Measurements from ENCODE around the gene ATG16L2. TPM values are rescaled to one million over a fixed set of nuclear protein-coding genes. Genes with fewer than 3 reads are reported as not detected.

ATG16L2 gene, protein sequence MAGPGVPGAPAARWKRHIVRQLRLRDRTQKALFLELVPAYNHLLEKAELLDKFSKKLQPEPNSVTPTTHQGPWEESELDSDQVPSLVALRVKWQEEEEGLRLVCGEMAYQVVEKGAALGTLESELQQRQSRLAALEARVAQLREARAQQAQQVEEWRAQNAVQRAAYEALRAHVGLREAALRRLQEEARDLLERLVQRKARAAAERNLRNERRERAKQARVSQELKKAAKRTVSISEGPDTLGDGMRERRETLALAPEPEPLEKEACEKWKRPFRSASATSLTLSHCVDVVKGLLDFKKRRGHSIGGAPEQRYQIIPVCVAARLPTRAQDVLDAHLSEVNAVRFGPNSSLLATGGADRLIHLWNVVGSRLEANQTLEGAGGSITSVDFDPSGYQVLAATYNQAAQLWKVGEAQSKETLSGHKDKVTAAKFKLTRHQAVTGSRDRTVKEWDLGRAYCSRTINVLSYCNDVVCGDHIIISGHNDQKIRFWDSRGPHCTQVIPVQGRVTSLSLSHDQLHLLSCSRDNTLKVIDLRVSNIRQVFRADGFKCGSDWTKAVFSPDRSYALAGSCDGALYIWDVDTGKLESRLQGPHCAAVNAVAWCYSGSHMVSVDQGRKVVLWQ
- 34.4 TPM for total RNA-seq

DNA sequence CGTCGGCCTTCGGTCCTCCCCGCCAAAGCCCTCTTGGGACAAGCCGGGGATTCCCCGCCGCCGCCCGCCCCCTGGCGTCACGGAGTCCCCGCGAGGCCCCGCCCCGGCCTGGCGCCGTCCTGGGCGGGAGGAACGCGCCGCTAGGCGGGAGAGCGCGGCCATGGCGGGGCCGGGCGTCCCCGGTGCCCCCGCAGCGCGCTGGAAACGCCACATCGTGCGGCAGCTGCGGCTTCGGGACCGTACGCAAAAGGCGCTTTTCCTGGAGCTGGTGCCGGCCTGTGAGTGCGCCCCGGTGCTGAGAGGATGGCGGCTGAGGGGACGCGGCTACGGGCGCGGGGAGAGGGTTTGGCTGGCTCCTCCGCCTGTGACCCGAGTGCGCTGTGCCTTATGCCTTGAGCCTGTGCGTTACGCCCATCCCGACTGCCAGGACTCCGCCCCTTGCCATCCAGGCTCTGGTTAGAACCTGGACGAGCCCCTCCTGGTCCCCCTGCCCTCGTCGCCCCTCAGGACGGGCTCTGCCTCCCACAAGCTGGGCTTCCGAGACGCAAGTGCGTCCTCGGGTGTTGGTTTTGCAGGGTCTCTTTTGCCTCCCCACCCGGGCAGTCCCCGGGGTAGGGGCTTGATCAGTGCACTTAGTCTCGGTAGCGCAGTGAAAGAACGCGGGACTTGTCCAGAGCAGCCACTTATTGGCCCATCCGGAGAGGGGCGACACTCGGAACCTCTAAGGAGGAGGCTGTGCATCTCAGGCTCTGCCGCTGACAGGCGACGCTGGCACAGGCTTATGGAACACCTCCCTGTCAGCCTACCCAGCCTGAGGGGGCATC lies at the start of gene ATG16L2:
TSS of gene ATG16L2 (plus strand) at position 126 of the 824 bp plus-strand sequence. CDS start at position 161, 35 bp downstream.
- Histone ChIP-seq H3K4me3 (ENCODE audit: low read length) (peak within 1 kb of the TSS; percentile 98), H3K4me1 (ENCODE audit: insufficient read depth, low read length) (peaks cover 66% of the 10 kb centered on the region), H3K9me3 (ENCODE audit: low read depth, low read length) (no peaks in the 10 kb centered on the region), H3K27me3 (ENCODE audit: insufficient read depth, low read length) (no peaks in the 10 kb centered on the region)

DNA sequence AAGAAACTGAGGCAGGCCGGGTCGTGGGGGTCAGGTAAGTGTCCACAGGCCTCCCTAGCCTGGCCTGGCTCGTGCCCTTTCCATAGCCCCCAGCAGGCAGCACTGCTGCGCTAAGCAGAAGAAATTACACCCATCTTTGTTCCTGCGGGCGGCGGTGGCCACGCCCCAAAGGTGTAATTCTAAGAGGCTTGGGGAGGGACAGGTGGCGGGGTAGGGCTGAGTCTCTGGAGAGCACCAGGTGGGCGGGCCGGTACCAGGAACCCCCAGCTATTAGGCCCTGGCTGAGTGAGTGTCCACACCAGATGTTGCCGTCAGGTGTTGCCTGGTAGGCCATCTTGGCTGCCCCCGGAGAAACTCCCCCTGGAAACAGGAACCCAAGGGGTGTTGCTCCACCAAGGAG lies 49.7 kb upstream of the ATG16L2 start:
- Histone ChIP-seq H3K9me3 (ENCODE audit: low read depth, low read length) (no peaks in the 10 kb centered on the region), H3K27me3 (ENCODE audit: insufficient read depth, low read length) (no peaks in the 10 kb centered on the region), H3K4me3 (ENCODE audit: low read length) (no peak overlapping the region), H3K4me1 (ENCODE audit: insufficient read depth, low read length) (peaks cover 12% of the 10 kb centered on the region)

DNA sequence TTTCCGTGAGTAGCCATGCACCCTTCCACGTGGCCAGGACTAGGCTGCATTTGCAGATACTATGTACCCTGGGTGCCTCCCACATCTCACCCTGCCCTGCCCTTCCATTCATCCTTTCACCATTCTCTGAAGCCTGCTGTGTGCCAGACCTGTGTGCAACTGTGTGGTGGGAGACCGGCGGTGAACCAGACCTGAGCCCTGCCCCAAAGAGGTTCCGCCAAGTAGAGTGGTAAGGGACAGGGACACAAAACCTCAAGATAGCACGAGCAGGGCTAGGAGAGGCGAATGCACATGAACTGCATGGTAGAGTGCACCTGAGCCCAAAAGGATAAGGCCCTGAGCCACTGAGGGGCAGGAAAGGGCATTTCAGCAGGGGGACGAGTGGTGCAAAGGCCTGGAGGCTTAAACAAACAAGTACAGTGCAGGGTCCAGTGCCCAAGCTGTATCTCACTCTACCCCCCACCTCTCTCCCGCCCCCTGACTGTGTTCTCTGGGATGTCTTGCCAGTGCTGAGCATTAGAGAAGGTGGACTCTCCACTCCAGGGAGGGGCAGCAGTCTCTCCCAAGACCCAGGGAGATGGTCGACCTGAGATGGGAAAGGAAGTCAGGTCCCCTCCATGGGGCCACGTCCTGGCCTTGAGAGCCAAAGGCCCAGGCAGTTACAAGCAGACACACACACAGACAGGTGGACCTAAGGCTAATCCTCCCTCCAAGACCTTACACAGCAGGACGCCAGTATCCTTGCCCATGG lies 47.9 kb upstream of the ATG16L2 start:
- no peaks in the 10 kb centered on the region for H3K9me3 ChIP-seq (ENCODE audit: low read depth, low read length)
- no peak overlapping the region for H3K4me3 ChIP-seq (ENCODE audit: low read length)
- peaks cover 5% of the 10 kb centered on the region for H3K4me1 ChIP-seq (ENCODE audit: insufficient read depth, low read length)
- no peaks in the 10 kb centered on the region for H3K27me3 ChIP-seq (ENCODE audit: insufficient read depth, low read length)

DNA sequence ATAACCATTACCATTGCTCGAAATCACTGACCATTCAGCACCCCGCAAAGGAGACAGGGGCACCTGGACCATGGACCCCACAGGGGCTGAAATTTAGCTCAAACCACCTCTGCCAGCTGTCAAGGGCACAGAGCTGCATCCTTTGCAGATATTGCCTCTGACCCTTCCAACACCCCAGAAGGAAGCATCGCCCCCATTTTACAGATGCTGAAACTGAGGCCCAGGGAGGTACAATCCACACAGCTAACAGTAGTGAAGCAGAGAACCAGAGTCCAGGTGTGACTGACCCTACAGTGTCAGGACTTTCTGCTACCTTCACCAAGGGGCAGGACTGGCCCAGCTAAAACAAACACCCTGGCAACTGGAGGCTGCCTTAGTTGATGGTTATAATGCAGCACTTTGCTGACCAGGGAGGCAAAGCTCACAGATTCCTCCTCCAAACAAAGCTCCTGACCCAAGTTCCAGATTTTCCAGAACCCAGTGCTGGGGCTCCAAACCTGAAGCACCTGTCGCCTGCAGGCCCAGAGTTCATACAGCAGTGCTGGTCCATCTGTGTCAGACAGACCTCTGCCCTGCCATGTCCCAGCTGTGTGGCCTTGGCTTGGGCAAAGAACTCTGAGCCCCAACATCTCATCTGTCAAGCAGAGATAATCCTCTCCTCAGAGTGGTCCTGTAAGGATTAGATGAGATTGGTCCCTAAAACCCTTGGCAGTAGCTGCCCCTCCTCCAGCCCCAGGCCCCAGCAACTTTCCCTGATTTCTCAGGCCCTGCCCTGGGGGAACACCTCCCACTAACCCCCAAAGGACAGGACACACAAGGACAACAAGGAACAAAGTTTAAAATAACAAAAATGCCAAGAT lies 46.8 kb upstream of the ATG16L2 start:
- no peaks in the 10 kb centered on the region for H3K27me3 ChIP-seq (ENCODE audit: insufficient read depth, low read length)
- H3K4me3 ChIP-seq (ENCODE audit: low read length), result no peak overlapping the region

DNA sequence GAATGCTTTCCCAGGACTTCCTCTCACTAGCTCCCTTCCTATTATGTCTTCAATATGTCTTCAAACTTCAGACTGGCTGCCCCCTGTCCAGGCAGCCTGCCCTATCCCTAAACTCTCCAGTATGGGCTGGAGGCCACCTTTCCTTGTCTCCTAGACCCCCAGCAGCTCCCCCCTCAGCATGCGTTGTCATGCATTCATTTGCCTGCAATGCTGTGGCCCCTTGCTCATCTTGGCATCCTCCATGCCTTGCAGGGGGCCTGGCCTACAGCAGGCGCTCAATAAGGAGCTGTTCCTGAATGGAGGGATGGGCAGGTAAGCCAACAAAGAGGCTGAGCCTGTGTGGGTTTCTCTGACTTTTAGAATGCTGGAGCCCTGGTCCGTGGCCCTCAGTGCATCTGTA lies 45.6 kb upstream of the ATG16L2 start:
- Histone ChIP-seq H3K27me3 (ENCODE audit: insufficient read depth, low read length) (no peaks in the 10 kb centered on the region), H3K4me3 (ENCODE audit: low read length) (no peak overlapping the region), H3K4me1 (ENCODE audit: insufficient read depth, low read length) (no peaks in the 10 kb centered on the region), H3K9me3 (ENCODE audit: low read depth, low read length) (no peaks in the 10 kb centered on the region)

More for the DNA sequence above, 46.8 kb upstream of the ATG16L2 start:
- Histone ChIP-seq H3K4me1 (ENCODE audit: insufficient read depth, low read length) (peaks cover 5% of the 10 kb centered on the region), H3K9me3 (ENCODE audit: low read depth, low read length) (no peaks in the 10 kb centered on the region)

DNA sequence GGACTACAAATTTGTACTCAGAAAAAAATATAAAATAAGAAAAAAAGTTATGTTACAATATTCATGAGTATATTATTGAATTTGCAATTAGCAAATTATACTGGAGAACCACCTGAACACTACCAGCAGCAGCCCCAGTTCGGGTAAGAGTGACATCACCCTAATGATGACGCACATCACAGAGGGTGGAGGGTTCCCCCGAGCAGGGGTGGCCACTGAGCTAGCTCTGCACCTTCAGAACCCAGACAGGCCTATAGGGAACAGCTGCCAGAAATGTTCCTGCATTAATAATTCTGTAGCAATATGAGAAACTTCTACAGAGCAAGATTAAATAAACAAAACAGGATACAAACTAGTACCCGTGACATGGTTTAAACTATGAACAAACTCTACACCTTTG lies 44.5 kb upstream of the ATG16L2 start:
- Histone ChIP-seq H3K9me3 (ENCODE audit: low read depth, low read length) (no peaks in the 10 kb centered on the region), H3K4me3 (ENCODE audit: low read length) (no peak overlapping the region), H3K4me1 (ENCODE audit: insufficient read depth, low read length) (no peaks in the 10 kb centered on the region), H3K27me3 (ENCODE audit: insufficient read depth, low read length) (no peaks in the 10 kb centered on the region)

DNA sequence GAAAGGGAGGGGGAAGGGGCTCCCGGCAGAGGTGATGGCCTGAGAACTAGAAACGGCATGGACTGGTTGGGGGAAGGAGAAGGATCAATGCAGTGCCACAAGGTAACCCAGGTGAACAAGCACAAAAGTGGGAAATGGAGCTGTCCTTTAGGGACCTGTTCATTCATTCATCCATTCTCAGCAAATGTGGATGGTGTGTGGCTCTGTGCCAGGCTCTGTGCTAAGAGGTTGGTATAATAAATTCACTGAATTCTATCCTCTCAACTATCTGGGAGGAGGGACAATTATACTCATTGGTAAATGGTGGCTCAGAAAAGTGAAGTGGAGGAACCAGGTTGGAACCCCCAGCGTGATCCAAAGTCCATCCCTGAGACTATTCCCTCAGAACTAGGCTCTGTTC lies 43.4 kb upstream of the ATG16L2 start:
- H3K9me3 ChIP-seq (ENCODE audit: low read depth, low read length), result no peaks in the 10 kb centered on the region
- no peak overlapping the region for H3K4me3 ChIP-seq (ENCODE audit: low read length)
- no peaks in the 10 kb centered on the region for H3K4me1 ChIP-seq (ENCODE audit: insufficient read depth, low read length)
- no peaks in the 10 kb centered on the region for H3K27me3 ChIP-seq (ENCODE audit: insufficient read depth, low read length)

DNA sequence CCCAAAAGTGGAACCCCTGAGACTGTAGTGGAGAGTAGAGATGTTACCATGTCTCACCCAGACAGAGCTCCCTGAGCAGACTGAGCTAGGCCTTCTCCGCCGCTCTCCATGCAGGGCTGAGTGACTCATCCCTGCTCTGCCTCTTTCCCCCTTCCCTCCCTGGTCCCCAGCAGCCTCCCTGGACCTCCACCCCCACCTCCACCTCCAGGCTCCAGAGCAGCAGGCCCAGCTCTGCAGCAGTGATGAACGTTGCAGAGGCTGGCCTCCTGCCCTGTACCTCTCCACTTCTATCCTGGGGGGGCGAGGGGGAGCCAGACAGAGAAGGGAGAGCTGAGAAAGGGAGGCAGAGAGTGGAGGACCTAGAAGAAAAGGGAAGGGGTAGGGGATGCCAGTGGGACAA lies 42.7 kb upstream of the ATG16L2 start:
- no peak overlapping the region for H3K4me3 ChIP-seq (ENCODE audit: low read length)
- H3K4me1 ChIP-seq (ENCODE audit: insufficient read depth, low read length), result peaks cover 3% of the 10 kb centered on the region
- H3K27me3 ChIP-seq (ENCODE audit: insufficient read depth, low read length), result no peaks in the 10 kb centered on the region
- H3K9me3 ChIP-seq (ENCODE audit: low read depth, low read length), result no peaks in the 10 kb centered on the region

DNA sequence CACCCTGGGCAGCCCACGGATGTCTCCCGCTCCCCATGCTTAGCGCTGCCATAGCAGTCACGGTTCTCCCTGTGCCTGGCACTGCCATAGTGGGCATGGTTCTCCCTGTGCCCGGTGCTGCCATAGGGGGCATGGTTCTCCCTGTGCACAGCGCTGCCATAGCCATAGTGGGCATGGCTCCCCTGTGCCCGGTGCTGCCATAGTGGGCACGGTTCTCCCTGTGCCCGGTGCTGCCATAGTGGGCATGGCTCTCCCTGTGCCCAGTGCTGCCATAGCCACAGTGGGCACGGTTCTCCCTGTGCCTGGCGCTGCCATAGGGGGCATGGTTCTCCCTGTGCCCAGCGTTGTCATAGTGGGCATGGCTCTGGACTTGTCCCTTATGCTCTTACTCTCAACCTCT lies 42.2 kb upstream of the ATG16L2 start:
- Histone ChIP-seq H3K4me3 (ENCODE audit: low read length) (no peak overlapping the region), H3K27me3 (ENCODE audit: insufficient read depth, low read length) (no peaks in the 10 kb centered on the region), H3K4me1 (ENCODE audit: insufficient read depth, low read length) (peaks cover 9% of the 10 kb centered on the region), H3K9me3 (ENCODE audit: low read depth, low read length) (no peaks in the 10 kb centered on the region)

DNA sequence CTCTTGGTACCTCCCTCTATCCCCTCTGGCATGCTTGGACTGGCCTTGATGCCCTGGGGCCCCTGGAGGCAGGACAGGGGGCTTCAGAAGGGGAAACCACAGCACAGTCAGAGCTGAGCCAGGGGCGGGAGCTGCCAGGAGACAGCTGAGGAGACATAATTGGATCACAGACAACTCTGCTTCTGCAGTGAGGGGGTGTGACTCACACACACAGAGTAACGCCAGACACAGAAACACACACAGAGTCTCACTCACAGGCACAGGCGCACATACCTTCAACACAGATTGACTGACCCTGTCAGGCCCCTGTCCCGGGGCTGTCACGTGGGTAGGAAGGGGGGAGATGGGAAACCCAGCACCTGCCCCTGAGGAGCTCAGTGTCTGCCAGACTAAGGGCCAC lies 40.9 kb upstream of the ATG16L2 start:
- H3K9me3 ChIP-seq (ENCODE audit: low read depth, low read length), result no peaks in the 10 kb centered on the region
- no peaks in the 10 kb centered on the region for H3K27me3 ChIP-seq (ENCODE audit: insufficient read depth, low read length)
- no peak overlapping the region for H3K4me3 ChIP-seq (ENCODE audit: low read length)
- peaks cover 13% of the 10 kb centered on the region for H3K4me1 ChIP-seq (ENCODE audit: insufficient read depth, low read length)

DNA sequence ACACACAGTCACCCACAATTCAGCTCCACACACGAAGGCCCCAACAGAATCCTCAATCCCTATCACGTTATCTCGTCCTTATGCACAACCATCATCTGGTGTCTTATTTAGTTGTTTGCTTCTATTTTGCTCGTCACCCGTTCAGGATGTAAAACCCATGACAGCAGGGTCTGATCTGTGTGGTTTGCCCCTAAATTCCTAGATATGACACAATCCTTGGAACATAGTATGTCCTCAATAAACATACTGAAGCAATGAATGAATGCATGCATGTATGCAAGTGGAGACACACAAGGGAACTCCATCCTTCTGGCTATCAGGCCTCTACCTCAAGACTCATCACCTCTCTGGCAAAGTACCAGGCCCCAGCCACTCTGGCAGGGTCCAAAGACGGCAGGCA lies 40.5 kb upstream of the ATG16L2 start:
- no peak overlapping the region for H3K4me3 ChIP-seq (ENCODE audit: low read length)
- no peaks in the 10 kb centered on the region for H3K27me3 ChIP-seq (ENCODE audit: insufficient read depth, low read length)
- H3K9me3 ChIP-seq (ENCODE audit: low read depth, low read length), result no peaks in the 10 kb centered on the region
- H3K4me1 ChIP-seq (ENCODE audit: insufficient read depth, low read length), result peaks cover 13% of the 10 kb centered on the region

DNA sequence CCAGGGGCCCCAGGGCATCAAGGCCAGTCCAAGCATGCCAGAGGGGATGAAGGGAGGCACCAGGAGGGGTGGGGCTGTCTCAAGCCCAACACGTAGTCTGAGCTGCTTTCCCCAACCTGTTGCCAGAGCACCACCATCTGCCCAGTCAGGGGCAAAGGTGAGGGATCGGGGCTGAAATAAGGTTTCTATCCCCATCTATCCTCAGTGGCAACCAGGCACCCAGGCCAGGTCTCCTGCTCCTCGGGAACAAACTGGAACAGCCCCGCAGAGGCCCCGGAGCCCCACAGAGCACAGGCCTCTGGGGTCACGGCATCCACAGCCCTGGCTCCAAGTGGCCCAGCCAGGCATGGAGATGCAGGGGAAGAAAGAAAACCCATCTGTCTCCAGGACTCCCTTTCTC lies 39.7 kb upstream of the ATG16L2 start:
- Histone ChIP-seq H3K27me3 (ENCODE audit: insufficient read depth, low read length) (no peaks in the 10 kb centered on the region), H3K9me3 (ENCODE audit: low read depth, low read length) (no peaks in the 10 kb centered on the region), H3K4me3 (ENCODE audit: low read length) (no peak overlapping the region), H3K4me1 (ENCODE audit: insufficient read depth, low read length) (peaks cover 13% of the 10 kb centered on the region)

DNA sequence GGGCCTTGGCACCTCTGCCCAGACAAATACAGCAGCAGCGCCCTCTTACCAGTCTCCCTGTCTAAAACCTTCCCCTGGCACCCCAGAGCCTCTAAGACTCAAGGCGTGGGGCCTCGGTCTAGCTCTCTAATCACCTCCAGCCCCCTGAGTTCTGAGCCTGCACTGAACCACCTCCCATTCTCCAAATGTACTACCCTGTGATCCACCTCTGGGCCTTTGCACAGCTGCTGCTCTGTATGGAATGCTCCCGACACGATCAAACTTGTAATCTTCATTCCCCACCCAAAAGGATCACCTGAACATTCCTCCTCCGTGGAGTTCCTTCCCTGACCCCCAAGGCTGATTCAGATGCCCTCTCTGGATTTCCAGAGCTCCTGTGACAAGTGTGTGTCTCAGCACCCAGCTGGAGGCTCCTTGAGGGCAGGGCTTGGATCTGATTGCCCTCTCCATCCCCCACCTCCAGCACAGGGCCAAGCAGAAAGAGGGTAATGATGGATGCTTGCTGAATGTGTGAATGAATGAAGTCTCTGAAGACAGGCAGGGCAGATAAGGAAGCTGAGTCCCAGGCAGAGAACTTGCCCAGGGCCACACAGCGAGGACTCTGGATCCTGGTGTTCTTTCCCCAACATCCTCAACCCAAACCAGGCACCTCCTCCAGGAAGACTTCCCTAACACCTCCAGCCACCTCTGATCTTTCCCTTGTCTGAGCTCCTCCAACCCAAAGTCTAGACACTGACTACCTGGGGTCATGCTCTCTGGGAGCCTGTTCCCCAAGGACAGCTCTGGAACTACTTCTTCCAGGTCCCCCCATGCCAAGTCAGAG lies 38.7 kb upstream of the ATG16L2 start:
- peaks cover 2% of the 10 kb centered on the region for H3K27me3 ChIP-seq (ENCODE audit: insufficient read depth, low read length)
- H3K4me3 ChIP-seq (ENCODE audit: low read length), result no peak overlapping the region
- H3K4me1 ChIP-seq (ENCODE audit: insufficient read depth, low read length), result peaks cover 22% of the 10 kb centered on the region
- H3K9me3 ChIP-seq (ENCODE audit: low read depth, low read length), result no peaks in the 10 kb centered on the region

Measured in mononuclear cell (primary cell).